HepG2 (cell line): Measurements from ENCODE around the gene PRSS50.

ENCODE experiments used
- CHD2 ChIP-seq: IDR thresholded peaks from 2 replicates; pipeline ENCODE4 v1.6.1; 2011; ENCODE audit warnings: low read depth, low read length, improper control_type of control experiment
- CTCF ChIP-seq: sonication (generic); formaldehyde crosslinking; IDR thresholded peaks from 2 replicates; pipeline ENCODE4 v1.5.0; 2020; ENCODE audit warnings: mild to moderate bottlenecking, missing genetic modification reagents, moderate library complexity
- DPF2 ChIP-seq: sonication (generic); formaldehyde crosslinking; IDR thresholded peaks from 2 replicates; pipeline ENCODE4 v1.4.0; 2020; ENCODE audit warnings: mild to moderate bottlenecking, low read depth, missing genetic modification reagents, borderline replicate concordance
- ERF ChIP-seq: IDR thresholded peaks from 2 replicates; pipeline ENCODE4 v1.6.1; 2018; ENCODE audit warnings: missing biosample characterization, missing genetic modification reagents
- MAFF ChIP-seq: IDR thresholded peaks from 2 replicates; pipeline ENCODE4 v1.6.1; 2011; ENCODE audit warnings: low read depth, low read length, improper control_type of control experiment
- MLX ChIP-seq: IDR thresholded peaks from 2 replicates; pipeline ENCODE4 v1.6.1; 2016
- MTA3 ChIP-seq: sonication (generic); formaldehyde crosslinking; IDR thresholded peaks from 2 replicates; pipeline ENCODE4 v1.4.0; 2020; ENCODE audit warnings: missing genetic modification reagents
- NFRKB ChIP-seq: fragments of 450-650 bp; IDR thresholded peaks from 2 replicates; pipeline ENCODE4 v1.6.1; 2017
- POGK ChIP-seq: sonication (generic); formaldehyde crosslinking; conservative IDR thresholded peaks from 2 replicates; pipeline ENCODE4 v1.8.0; 2022; ENCODE audit warnings: mild to moderate bottlenecking, moderate library complexity, missing genetic modification reagents
- POLR2A ChIP-seq, 2 experiments: IDR thresholded peaks; 2 replicates each; pipeline ENCODE4 v1.6.1; 2011; ENCODE audit warnings: low read depth in 2 of 2, low read length in 2 of 2, mild to moderate bottlenecking in 1 of 2, moderate library complexity in 1 of 2; ENCODE audit not compliant: insufficient read depth in 1 of 2
- SP2 ChIP-seq: sonication (generic); formaldehyde crosslinking; IDR thresholded peaks from 2 replicates; pipeline ENCODE4 v1.5.1; 2020; ENCODE audit warnings: mild to moderate bottlenecking, missing genetic modification reagents
- SUZ12 ChIP-seq: fragments of 150-350 bp; IDR thresholded peaks from 2 replicates; pipeline ENCODE4 v1.6.1; 2014; ENCODE audit warnings: low read depth, low read length
- XRCC5 ChIP-seq: fragments of 200-400 bp; formaldehyde crosslinking; optimal IDR thresholded peaks from 2 replicates; pipeline ENCODE3; 2017; ENCODE audit warnings: mild to moderate bottlenecking, low read length
- ZNF274 ChIP-seq: sonication (generic); formaldehyde crosslinking; IDR thresholded peaks from 2 replicates; pipeline ENCODE4 v1.5.1; 2020; ENCODE audit warnings: mild to moderate bottlenecking, missing genetic modification reagents

- TF ChIP-seq MAFF (no peak), DPF2 (CRISPR knock-in tag) (no peak), SUZ12 (no peak), POLR2A (IDR thresholded peaks at IDR 0.05; ENCODE audit: insufficient read depth in 1 of 2, low read depth in 2 of 2, low read length in 2 of 2) (no peak), XRCC5 (no peak), ZNF274 (CRISPR knock-in tag) (no peak), SP2 (CRISPR knock-in tag) (no peak), MLX (no peak), MTA3 (CRISPR knock-in tag) (no peak), NFRKB (no peak), POGK (no peak), CTCF (CRISPR knock-in tag) (no peak), CHD2 (no peak), ERF (CRISPR knock-in tag) (no peak)
These were observed 2.8 kb downstream of the PRSS50 start for GRCh38 chr3:46714728-46715506.
